Measurements from ENCODE around the gene KRT31. TPM values are rescaled to one million over a fixed set of nuclear protein-coding genes. Genes with fewer than 3 reads are reported as not detected.
"Not testable (repeated sequence)": the region's sequence is repeated elsewhere in the genome, so short reads cannot be mapped to it uniquely, and the experiment has no call there.

Gene KRT31
- total and polyA plus RNA-seq, 8 donors = not detected

GRCh38 chr17:41404024-41404671 lies 6.7 kb upstream of the KRT31 start:
- H3K9me3 ChIP-seq = no peaks in the 10 kb centered on the region
- TF ChIP-seq CTCF (IDR thresholded peaks at IDR 0.05) = no peak
- H3K27ac ChIP-seq = no peak overlapping the region
- DNase-seq = no peak
- H3K27me3 ChIP-seq = no peaks in the 10 kb centered on the region
- intact Hi-C loops (cut with DNase I) = no loop called here
- H3K4me1 ChIP-seq = peaks cover 0 to 4% of the 10 kb centered on the region in 2 donors
- H3K36me3 ChIP-seq = no peaks in the 10 kb centered on the region
- ATAC-seq = peak; percentile 90
- no peak overlapping the region for H3K4me3 ChIP-seq

- peaks cover 0 to 4% of the 10 kb centered on the region in 2 donors for H3K4me1 ChIP-seq
- no peak overlapping the region for H3K27ac ChIP-seq
- H3K27me3 ChIP-seq = no peaks in the 10 kb centered on the region
- no peaks in the 10 kb centered on the region for H3K36me3 ChIP-seq
- no peak for ATAC-seq
- intact Hi-C loops (cut with DNase I) = no loop called here
- H3K9me3 ChIP-seq = no peaks in the 10 kb centered on the region
- no peak overlapping the region for H3K4me3 ChIP-seq
- DNase-seq = no peak
- no peak for TF ChIP-seq CTCF (IDR thresholded peaks at IDR 0.05)
Observed at GRCh38 chr17:41403404-41404023, 6.1 kb upstream of the KRT31 start.

GRCh38 chr17:41402161-41402560 lies 4.8 kb upstream of the KRT31 start:
- no peak overlapping the region for H3K4me3 ChIP-seq
- H3K9me3 ChIP-seq = no peaks in the 10 kb centered on the region
- ATAC-seq (no peak), DNase-seq (no peak)
- TF ChIP-seq CTCF (IDR thresholded peaks at IDR 0.05) = no peak
- intact Hi-C loops (cut with DNase I) = no loop called here
- H3K4me1 ChIP-seq = peaks cover 0 to 4% of the 10 kb centered on the region in 2 donors
- no peak overlapping the region for H3K27ac ChIP-seq
- no peaks in the 10 kb centered on the region for H3K36me3 ChIP-seq
- no peaks in the 10 kb centered on the region for H3K27me3 ChIP-seq

GRCh38 chr17:41396340-41396739 lies 1.1 kb downstream of the KRT31 start:
- Histone ChIP-seq H3K9me3 (no peaks in the 10 kb centered on the region), H3K27ac (no peak overlapping the region), H3K4me1 (no peaks in the 10 kb centered on the region), H3K4me3 (no peak overlapping the region), H3K36me3 (no peaks in the 10 kb centered on the region), H3K27me3 (no peaks in the 10 kb centered on the region)
- no peak for ATAC-seq
- intact Hi-C loops (cut with DNase I) = no loop called here
- DNase-seq = no peak
- TF ChIP-seq CTCF (IDR thresholded peaks at IDR 0.05) = no peak

GRCh38 chr17:41395611-41396010 lies 1.8 kb downstream of the KRT31 start:
- Histone ChIP-seq H3K4me1 (no peaks in the 10 kb centered on the region), H3K27me3 (no peaks in the 10 kb centered on the region), H3K4me3 (no peak overlapping the region), H3K36me3 (no peaks in the 10 kb centered on the region), H3K27ac (no peak overlapping the region), H3K9me3 (no peaks in the 10 kb centered on the region)
- DNase-seq = no peak
- intact Hi-C loops (cut with DNase I) = no loop called here
- ATAC-seq = no peak
- TF ChIP-seq CTCF (IDR thresholded peaks at IDR 0.05) = no peak

- H3K4me1 ChIP-seq; H3K27me3 ChIP-seq; DNase-seq; H3K4me3 ChIP-seq; intact Hi-C loops (cut with DNase I); ATAC-seq; H3K36me3 ChIP-seq; H3K27ac ChIP-seq; H3K9me3 ChIP-seq: not testable (repeated sequence)
Observed at GRCh38 chr17:41395044-41395443, 2.4 kb downstream of the KRT31 start.

Data from left lung (tissue), 10 donors.